Liver (tissue), 3 donors: ENCODE measurements around the gene PDE3A.

Source experiments
- CTCF ChIP-seq: fragments of 150-350 bp; IDR thresholded peaks from 2 replicates; pipeline ENCODE4 v1.5.1; 2017; ENCODE audit warnings: improper control_type of control experiment, low read depth, low read length; ENCODE audit not compliant: missing input control
- HNF4G ChIP-seq: IDR thresholded peaks from 2 replicates; pipeline ENCODE4 v1.6.1; 2016; ENCODE audit warnings: antibody characterized with exemption
- YY1 ChIP-seq: IDR thresholded peaks from 2 replicates; pipeline ENCODE4 v1.6.1; 2016; ENCODE audit warnings: antibody characterized with exemption, mild to moderate bottlenecking
- donor health status: healthy.
- donor health status: healthy.

DNA sequence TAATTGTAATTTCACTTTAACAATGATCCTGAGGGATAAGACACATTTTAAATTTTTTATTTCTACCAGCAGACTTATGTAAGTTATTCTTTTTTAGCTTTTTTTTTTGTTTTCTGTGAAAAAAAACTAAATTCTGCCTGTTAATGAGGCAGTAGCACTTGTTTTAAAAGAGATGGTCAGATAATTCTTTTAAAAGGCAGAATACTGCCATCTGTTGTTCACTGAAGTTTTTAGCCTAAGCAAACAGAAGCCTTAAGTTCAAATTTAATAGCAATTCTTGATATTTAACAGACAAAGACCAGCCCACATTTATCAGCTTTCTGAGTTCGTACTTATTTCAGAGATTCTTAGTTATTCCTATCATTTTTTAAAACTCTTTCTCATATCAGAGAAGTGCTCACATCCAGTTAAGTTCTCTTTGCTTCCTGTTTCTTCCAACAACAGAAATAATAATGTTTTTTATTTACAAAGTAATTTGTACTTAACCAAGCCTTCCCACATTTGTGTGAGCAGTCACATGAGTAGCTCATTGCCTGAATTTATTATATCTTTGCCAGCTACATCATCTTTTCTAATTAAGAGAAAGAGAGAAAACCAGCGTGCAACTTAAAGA lies 233.4 kb downstream of the PDE3A start:
- TF ChIP-seq CTCF (peak; percentile 55), HNF4G (no peak), YY1 (no peak)
